ENCODE data around the gene LEP.
"Not testable (repeated sequence)": the region's sequence is repeated elsewhere in the genome, so short reads cannot be mapped to it uniquely, and the experiment has no call there.

LEP gene

DNA sequence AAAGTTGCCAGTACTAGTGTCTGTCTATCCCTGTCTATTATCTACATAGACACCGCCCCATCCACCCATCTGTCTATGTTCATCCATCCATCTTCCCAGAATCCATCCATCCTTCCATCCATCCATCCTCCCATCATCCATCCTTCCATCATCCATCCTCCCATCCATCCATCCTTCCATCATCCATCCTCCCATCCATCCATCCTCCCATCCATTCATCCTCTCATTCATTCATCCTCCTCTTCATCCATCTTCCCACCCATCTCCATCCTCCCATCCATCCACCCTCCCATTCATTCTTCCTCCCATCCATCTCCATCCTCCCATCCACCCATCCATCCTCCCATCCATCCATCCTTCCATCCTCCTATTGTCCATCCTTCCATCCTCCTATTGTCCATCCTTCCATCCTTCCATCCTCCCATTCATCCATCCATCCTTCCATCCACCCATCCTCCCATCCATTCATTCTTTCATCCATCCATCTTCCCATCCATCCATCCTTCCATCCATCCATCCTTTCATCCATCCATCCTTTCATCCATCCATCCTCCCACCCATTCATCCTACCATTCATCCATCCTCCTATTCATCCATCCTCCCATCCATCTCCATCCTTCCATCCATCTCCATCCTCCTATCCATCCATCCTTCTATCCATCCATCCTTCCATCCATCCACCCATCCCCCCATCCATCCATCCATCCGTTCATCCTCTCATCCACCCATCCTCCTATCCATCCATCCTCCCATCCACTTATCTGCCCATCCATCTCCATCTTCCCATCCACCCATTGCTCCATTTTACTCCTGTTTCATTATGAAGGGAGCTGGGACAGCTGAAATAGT, 14.7 kb upstream of the LEP start:
- Histone ChIP-seq H3K4me3 (ENCODE audit: low read depth in 1 of 2, low read length in 2 of 2) (no peak overlapping the region), H3K9ac (ENCODE audit: low read depth in 1 of 2, low read length in 2 of 2) (no peak overlapping the region), H3K27ac (ENCODE audit: low read depth, low read length) (no peak overlapping the region), H3K27me3 (ENCODE audit: control insufficient read depth in 1 of 2, insufficient read depth in 2 of 2, low read length in 2 of 2) (peaks cover 0 to 2% of the 10 kb centered on the region in 2 donors), H3K9me3 (ENCODE audit: control insufficient read depth in 1 of 2, low read length in 2 of 2) (no peaks in the 10 kb centered on the region), H3K36me3 (ENCODE audit: control insufficient read depth in 1 of 2, insufficient read depth in 2 of 2, low read length in 2 of 2) (no peaks in the 10 kb centered on the region), H3K4me1 (ENCODE audit: control insufficient read depth in 1 of 2, insufficient read depth in 2 of 2, low read length in 2 of 2) (no peaks in the 10 kb centered on the region)

DNA sequence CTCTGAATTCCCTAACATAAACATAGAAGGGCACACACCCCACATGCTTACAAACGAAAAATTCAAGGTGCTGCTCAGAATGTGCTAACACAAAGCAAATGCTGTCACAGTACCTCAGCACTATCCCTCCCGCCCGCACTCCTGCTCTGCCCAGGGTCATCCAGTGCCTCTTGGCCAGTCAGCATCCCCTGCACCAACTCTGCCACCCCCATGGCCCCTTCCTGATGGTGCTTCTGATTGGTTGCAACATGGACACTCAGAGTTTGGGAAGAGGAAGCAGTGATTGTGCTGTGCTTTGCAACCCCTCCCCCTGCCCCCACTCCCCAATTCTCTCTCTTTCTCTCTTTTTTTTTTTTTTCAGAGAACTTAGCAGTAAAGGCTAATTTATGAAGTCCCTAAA, 13.8 kb upstream of the LEP start:
- H3K4me3 ChIP-seq (ENCODE audit: low read depth in 1 of 2, low read length in 2 of 2): no peak overlapping the region
- no peaks in the 10 kb centered on the region for H3K4me1 ChIP-seq (ENCODE audit: control insufficient read depth in 1 of 2, insufficient read depth in 2 of 2, low read length in 2 of 2)
- H3K9me3 ChIP-seq (ENCODE audit: control insufficient read depth in 1 of 2, low read length in 2 of 2): no peaks in the 10 kb centered on the region
- no peaks in the 10 kb centered on the region for H3K36me3 ChIP-seq (ENCODE audit: control insufficient read depth in 1 of 2, insufficient read depth in 2 of 2, low read length in 2 of 2)
- peaks cover 0 to 2% of the 10 kb centered on the region in 2 donors for H3K27me3 ChIP-seq (ENCODE audit: control insufficient read depth in 1 of 2, insufficient read depth in 2 of 2, low read length in 2 of 2)
- H3K9ac ChIP-seq (ENCODE audit: low read depth in 1 of 2, low read length in 2 of 2): no peak overlapping the region
- no peak overlapping the region for H3K27ac ChIP-seq (ENCODE audit: low read depth, low read length)

DNA sequence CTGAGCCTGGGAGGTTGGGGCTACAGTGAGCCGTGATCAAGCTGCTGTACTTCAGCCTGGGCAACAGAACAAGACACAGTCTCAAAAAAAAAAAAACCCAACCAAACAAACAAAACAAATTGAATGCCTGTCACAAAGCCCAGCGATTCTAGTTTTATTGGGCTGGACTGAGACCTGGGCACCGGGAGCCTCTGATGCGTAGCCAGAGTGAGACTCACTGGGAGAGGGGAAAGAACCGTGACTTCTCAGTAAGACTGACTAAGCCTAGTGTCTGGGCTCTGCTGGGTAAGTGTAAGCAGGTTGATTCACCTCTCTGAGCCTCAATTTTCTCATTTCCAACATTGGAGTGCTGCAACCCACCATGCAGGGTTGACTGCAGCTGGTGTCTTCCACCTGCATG, 10.1 kb upstream of the LEP start:
- Histone ChIP-seq H3K4me1 (ENCODE audit: control insufficient read depth in 1 of 2, insufficient read depth in 2 of 2, low read length in 2 of 2) (no peaks in the 10 kb centered on the region), H3K36me3 (ENCODE audit: control insufficient read depth in 1 of 2, insufficient read depth in 2 of 2, low read length in 2 of 2) (no peaks in the 10 kb centered on the region), H3K9me3 (ENCODE audit: control insufficient read depth in 1 of 2, low read length in 2 of 2) (no peaks in the 10 kb centered on the region), H3K9ac (ENCODE audit: low read depth in 1 of 2, low read length in 2 of 2) (no peak overlapping the region), H3K4me3 (ENCODE audit: low read depth in 1 of 2, low read length in 2 of 2) (no peak overlapping the region), H3K27ac (ENCODE audit: low read depth, low read length) (no peak overlapping the region), H3K27me3 (ENCODE audit: control insufficient read depth in 1 of 2, insufficient read depth in 2 of 2, low read length in 2 of 2) (no peaks in the 10 kb centered on the region)

DNA sequence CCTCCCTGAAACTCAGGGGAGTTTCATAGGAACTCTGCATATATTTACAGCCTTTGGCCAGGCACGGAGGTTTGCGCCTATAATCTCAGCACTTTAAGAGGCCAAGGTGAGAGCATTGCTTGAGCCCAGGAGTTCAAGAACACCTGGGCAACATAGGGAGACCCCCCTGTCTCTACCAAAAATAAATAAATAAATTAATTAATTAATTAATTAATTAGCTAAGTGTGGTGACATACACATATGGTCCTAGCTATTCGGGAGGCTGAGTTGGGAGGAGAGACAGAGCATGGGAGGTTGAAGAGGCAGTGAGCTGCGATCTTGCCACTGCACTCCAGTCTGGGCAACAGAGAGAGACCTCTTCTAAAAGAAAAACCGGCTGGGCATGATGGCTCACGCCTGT, 9.4 kb upstream of the LEP start:
- H3K4me3 ChIP-seq (ENCODE audit: low read depth in 1 of 2, low read length in 2 of 2): no peak overlapping the region
- no peaks in the 10 kb centered on the region for H3K27me3 ChIP-seq (ENCODE audit: control insufficient read depth in 1 of 2, insufficient read depth in 2 of 2, low read length in 2 of 2)
- no peaks in the 10 kb centered on the region for H3K9me3 ChIP-seq (ENCODE audit: control insufficient read depth in 1 of 2, low read length in 2 of 2)
- no peaks in the 10 kb centered on the region for H3K4me1 ChIP-seq (ENCODE audit: control insufficient read depth in 1 of 2, insufficient read depth in 2 of 2, low read length in 2 of 2)
- no peaks in the 10 kb centered on the region for H3K36me3 ChIP-seq (ENCODE audit: control insufficient read depth in 1 of 2, insufficient read depth in 2 of 2, low read length in 2 of 2)
- H3K27ac ChIP-seq (ENCODE audit: low read depth, low read length): no peak overlapping the region
- H3K9ac ChIP-seq (ENCODE audit: low read depth in 1 of 2, low read length in 2 of 2): no peak overlapping the region

DNA sequence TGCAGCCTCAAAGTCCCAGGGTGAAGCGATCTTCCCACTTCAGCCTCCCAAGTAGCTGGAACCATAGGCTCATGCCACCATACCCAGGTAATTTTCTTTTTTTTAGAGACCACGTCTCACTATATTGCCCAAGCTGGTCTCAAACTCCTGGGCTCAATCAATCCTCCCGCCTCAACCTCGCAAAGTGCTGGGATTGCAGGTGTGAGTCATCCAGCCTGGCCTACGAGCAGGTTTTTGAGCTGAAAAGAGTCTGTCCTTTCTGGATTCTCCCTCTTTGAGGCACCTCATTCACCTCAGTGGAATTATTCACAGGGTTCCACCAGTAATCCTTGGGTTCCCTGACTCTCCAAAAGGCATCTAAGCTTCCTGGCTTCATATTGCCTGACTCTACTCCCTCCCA, 7.6 kb upstream of the LEP start:
- Histone ChIP-seq H3K9me3 (ENCODE audit: control insufficient read depth in 1 of 2, low read length in 2 of 2) (peaks cover 0 to 1% of the 10 kb centered on the region in 2 donors), H3K4me1 (ENCODE audit: control insufficient read depth in 1 of 2, insufficient read depth in 2 of 2, low read length in 2 of 2) (no peaks in the 10 kb centered on the region), H3K36me3 (ENCODE audit: control insufficient read depth in 1 of 2, insufficient read depth in 2 of 2, low read length in 2 of 2) (no peaks in the 10 kb centered on the region), H3K27me3 (ENCODE audit: control insufficient read depth in 1 of 2, insufficient read depth in 2 of 2, low read length in 2 of 2) (no peaks in the 10 kb centered on the region), H3K9ac (ENCODE audit: low read depth in 1 of 2, low read length in 2 of 2) (no peak overlapping the region), H3K27ac (ENCODE audit: low read depth, low read length) (no peak overlapping the region), H3K4me3 (ENCODE audit: low read depth in 1 of 2, low read length in 2 of 2) (no peak overlapping the region)

DNA sequence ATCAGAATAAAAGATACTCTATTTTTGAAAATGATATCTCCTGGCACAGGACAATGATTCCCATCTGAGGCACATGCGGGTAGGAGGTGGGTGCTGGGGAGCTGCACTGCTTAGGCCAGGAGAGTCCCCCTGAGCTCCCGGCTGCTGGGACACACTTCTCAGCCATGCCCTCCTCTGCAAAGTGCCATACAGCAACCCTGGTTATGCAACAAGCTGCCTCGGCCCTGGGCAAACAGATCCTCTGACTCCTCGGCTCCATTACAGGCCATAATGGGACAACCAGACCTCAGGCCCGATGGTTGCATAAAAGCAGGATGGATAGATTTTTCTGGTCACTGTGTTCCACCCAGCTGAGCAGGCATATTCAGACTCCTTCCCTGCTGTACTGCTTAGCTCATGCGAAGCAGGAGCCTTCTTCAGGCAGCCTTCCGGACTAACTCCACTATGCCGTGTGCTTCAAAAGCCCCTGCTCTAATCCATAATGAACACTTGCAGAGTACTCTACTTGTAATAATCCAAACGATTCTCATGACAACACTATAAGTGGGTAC, 6.5 kb upstream of the LEP start:
- no peak overlapping the region for H3K27ac ChIP-seq (ENCODE audit: low read depth, low read length)
- no peak overlapping the region for H3K4me3 ChIP-seq (ENCODE audit: low read depth in 1 of 2, low read length in 2 of 2)
- no peaks in the 10 kb centered on the region for H3K36me3 ChIP-seq (ENCODE audit: control insufficient read depth in 1 of 2, insufficient read depth in 2 of 2, low read length in 2 of 2)
- H3K9me3 ChIP-seq (ENCODE audit: control insufficient read depth in 1 of 2, low read length in 2 of 2): peaks cover 0 to 10% of the 10 kb centered on the region in 2 donors
- H3K27me3 ChIP-seq (ENCODE audit: control insufficient read depth in 1 of 2, insufficient read depth in 2 of 2, low read length in 2 of 2): no peaks in the 10 kb centered on the region
- H3K9ac ChIP-seq (ENCODE audit: low read depth in 1 of 2, low read length in 2 of 2): no peak overlapping the region
- no peaks in the 10 kb centered on the region for H3K4me1 ChIP-seq (ENCODE audit: control insufficient read depth in 1 of 2, insufficient read depth in 2 of 2, low read length in 2 of 2)

DNA sequence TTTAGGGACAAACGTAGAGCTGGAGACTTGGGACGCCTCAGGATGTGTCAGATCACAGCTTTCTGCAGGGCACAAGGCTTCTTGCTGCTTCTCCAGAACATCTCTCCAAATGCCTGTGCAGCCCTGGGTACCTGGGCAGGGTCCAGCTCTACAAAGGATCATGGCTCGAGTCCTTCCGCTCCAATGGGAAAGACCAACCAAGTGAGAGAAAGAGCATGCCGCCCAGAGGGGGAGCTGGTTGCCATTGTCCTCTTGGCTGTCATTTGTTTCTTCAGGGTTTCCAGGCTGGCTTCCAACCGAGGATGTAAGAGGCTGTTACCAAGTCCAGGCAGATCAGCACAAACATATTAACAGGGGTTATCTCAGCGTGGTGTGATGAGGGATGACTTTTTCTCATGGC, 5.6 kb upstream of the LEP start:
- Histone ChIP-seq H3K4me3 (ENCODE audit: low read depth in 1 of 2, low read length in 2 of 2) (no peak overlapping the region), H3K9me3 (ENCODE audit: control insufficient read depth in 1 of 2, low read length in 2 of 2) (peaks cover under 1 to 10% of the 10 kb centered on the region in 2 donors), H3K27ac (ENCODE audit: low read depth, low read length) (no peak overlapping the region), H3K9ac (ENCODE audit: low read depth in 1 of 2, low read length in 2 of 2) (no peak overlapping the region), H3K36me3 (ENCODE audit: control insufficient read depth in 1 of 2, insufficient read depth in 2 of 2, low read length in 2 of 2) (no peaks in the 10 kb centered on the region), H3K27me3 (ENCODE audit: control insufficient read depth in 1 of 2, insufficient read depth in 2 of 2, low read length in 2 of 2) (no peaks in the 10 kb centered on the region), H3K4me1 (ENCODE audit: control insufficient read depth in 1 of 2, insufficient read depth in 2 of 2, low read length in 2 of 2) (no peaks in the 10 kb centered on the region)

DNA sequence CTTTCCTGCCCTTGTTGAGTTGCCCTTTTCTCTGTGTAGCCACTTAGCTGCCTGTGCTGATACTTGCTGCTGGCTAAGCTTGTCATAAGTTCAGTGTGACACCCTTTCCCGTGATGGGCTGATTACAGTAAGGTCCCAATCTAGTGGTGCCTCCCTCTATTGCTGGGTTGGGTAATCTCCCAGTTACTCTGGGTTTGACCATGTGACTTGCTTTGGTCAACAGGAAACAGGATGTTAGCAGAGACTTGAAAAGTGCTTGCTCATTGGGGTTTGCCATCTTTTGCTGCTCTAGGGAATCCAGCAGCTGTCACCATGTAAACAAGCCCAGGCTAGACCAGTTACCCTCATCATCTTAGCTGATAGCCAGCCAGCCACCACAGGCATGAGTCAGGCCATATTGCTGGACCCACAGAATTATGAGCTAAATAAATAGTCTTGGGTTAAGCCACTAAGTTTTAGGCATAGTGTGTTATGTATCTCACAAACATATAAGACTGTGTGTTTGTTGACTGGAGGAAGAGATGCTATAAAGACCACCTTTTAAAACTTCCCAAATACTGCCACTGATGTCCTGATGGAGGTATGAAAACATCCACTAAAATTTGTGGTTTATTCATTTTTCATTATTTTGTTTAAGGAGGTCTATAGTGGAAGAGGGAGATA, 4.0 kb upstream of the LEP start:
- no peak overlapping the region for H3K27ac ChIP-seq (ENCODE audit: low read depth, low read length)
- no peak overlapping the region for H3K4me3 ChIP-seq (ENCODE audit: low read depth in 1 of 2, low read length in 2 of 2)
- H3K36me3 ChIP-seq (ENCODE audit: control insufficient read depth in 1 of 2, insufficient read depth in 2 of 2, low read length in 2 of 2): no peaks in the 10 kb centered on the region
- H3K27me3 ChIP-seq (ENCODE audit: control insufficient read depth in 1 of 2, insufficient read depth in 2 of 2, low read length in 2 of 2): peaks cover 0 to 10% of the 10 kb centered on the region in 2 donors
- peaks cover 2 to 10% of the 10 kb centered on the region in 2 donors for H3K9me3 ChIP-seq (ENCODE audit: control insufficient read depth in 1 of 2, low read length in 2 of 2)
- no peaks in the 10 kb centered on the region for H3K4me1 ChIP-seq (ENCODE audit: control insufficient read depth in 1 of 2, insufficient read depth in 2 of 2, low read length in 2 of 2)
- H3K9ac ChIP-seq (ENCODE audit: low read depth in 1 of 2, low read length in 2 of 2): no peak overlapping the region

DNA sequence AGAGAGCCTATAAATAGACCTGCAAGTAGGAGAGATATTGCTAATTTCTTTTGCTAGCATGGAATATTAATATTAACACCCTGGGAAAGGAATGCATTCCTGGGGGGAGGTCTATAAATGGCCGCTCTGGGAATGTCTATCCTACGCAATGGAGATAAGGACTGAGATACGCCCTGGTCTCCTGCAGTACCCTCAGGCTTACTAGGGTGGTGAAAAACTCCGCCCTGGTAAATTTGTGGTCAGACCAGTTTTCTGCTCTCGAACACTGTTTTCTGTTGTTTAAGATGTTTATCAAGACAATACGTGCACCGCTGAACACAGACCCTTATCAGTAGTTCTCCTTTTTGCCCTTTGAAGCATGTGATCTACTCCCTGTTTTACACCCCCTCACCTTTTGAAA, 1.9 kb upstream of the LEP start:
- H3K9me3 ChIP-seq (ENCODE audit: control insufficient read depth in 1 of 2, low read length in 2 of 2): not testable (repeated sequence)

DNA sequence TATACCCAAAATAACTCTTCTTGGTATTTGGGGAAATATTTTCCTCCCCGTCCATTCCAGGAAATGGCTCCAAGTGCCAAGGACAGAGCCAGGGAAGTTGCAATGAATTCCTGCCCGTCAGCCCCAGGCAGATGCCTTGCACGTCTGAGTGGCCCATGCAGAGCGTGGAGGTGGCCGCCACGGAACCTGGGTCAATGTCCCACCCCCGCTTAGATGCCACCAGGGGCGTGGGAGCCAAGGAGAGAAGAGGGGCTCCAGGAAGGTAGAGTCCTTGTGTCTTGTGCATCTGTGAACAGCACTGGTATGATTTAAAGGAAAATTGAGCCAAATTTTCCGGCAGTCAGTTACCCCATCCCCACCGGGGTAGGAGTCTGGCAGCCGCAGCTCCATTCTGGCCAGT, 1.6 kb downstream of the LEP start:
- H3K4me1 ChIP-seq (ENCODE audit: control insufficient read depth in 1 of 2, insufficient read depth in 2 of 2, low read length in 2 of 2): no peaks in the 10 kb centered on the region
- H3K9ac ChIP-seq (ENCODE audit: low read depth in 1 of 2, low read length in 2 of 2): no peak overlapping the region
- peaks cover 0 to 16% of the 10 kb centered on the region in 2 donors for H3K27me3 ChIP-seq (ENCODE audit: control insufficient read depth in 1 of 2, insufficient read depth in 2 of 2, low read length in 2 of 2)
- no peak overlapping the region for H3K4me3 ChIP-seq (ENCODE audit: low read depth in 1 of 2, low read length in 2 of 2)
- H3K27ac ChIP-seq (ENCODE audit: low read depth, low read length): no peak overlapping the region
- peaks cover 2 to 10% of the 10 kb centered on the region in 2 donors for H3K9me3 ChIP-seq (ENCODE audit: control insufficient read depth in 1 of 2, low read length in 2 of 2)
- H3K36me3 ChIP-seq (ENCODE audit: control insufficient read depth in 1 of 2, insufficient read depth in 2 of 2, low read length in 2 of 2): no peaks in the 10 kb centered on the region

More for the DNA sequence above, 1.9 kb upstream of the LEP start:
- not testable (repeated sequence) for H3K4me1 ChIP-seq (ENCODE audit: control insufficient read depth in 1 of 2, insufficient read depth in 2 of 2, low read length in 2 of 2); H3K27ac ChIP-seq (ENCODE audit: low read depth, low read length); H3K9ac ChIP-seq (ENCODE audit: low read depth in 1 of 2, low read length in 2 of 2); H3K36me3 ChIP-seq (ENCODE audit: control insufficient read depth in 1 of 2, insufficient read depth in 2 of 2, low read length in 2 of 2); H3K4me3 ChIP-seq (ENCODE audit: low read depth in 1 of 2, low read length in 2 of 2)
- H3K27me3 ChIP-seq (ENCODE audit: control insufficient read depth in 1 of 2, insufficient read depth in 2 of 2, low read length in 2 of 2): peaks cover 0 to 16% of the 10 kb centered on the region in 2 donors
